ENCODE results near the gene IRF8.

IRF8 gene

GRCh38 chr16:85963753-85964285 lies 64.9 kb downstream of the IRF8 start:
- POLR2A ChIA-PET = no interaction called here
- no peak overlapping the region for H3K4me3 ChIP-seq (ENCODE audit: control insufficient read depth in 1 of 7, extremely low read depth in 1 of 7, insufficient read depth in 4 of 7, low read depth in 2 of 7, low read length in 6 of 7)

GRCh38 chr16:85965125-85965524 lies 66.2 kb downstream of the IRF8 start:
- Histone ChIP-seq H3K4me1 (ENCODE audit: control extremely low read depth in 1 of 4, control insufficient read depth in 4 of 4, insufficient read depth in 4 of 4, low read length in 3 of 4) (peaks cover 0 to 6% (median 0%) of the 10 kb centered on the region in 4 experiments), H3K9me3 (ENCODE audit: control extremely low read depth in 1 of 5, control insufficient read depth in 4 of 5, insufficient read depth in 2 of 5, low read depth in 1 of 5, low read length in 4 of 5) (no peaks in the 10 kb centered on the region), H3K27ac (ENCODE audit: insufficient read depth in 1 of 2, low read depth in 1 of 2, low read length in 2 of 2, poor library complexity in 1 of 2, severe bottlenecking in 2 of 2) (no peak overlapping the region), H3K36me3 (ENCODE audit: control insufficient read depth in 4 of 4, insufficient read depth in 4 of 4, low read length in 3 of 4) (no peaks in the 10 kb centered on the region), H3K27me3 (replicated peaks in 2 of 5; ENCODE audit: control insufficient read depth in 4 of 5, insufficient read depth in 5 of 5, low read length in 4 of 5) (peaks cover 0 to 41% (median 7%) of the 10 kb centered on the region in 5 experiments), H3K4me3 (ENCODE audit: control insufficient read depth in 1 of 7, extremely low read depth in 1 of 7, insufficient read depth in 4 of 7, low read depth in 2 of 7, low read length in 6 of 7) (no peak overlapping the region)
- CTCF ChIA-PET = no interaction called here
- DNase-seq = no peak
- POLR2A ChIA-PET = no interaction called here
- WGBS (ENCODE audit: insufficient coverage) = 90% methylated on average over 4 of the region's 7 CpGs

More at GRCh38 chr16:85963753-85964285, 64.9 kb downstream of the IRF8 start:
- CTCF ChIA-PET = interaction anchor here (0.6 to 1.6 kb wide), 2 partner anchors 16 to 142 kb away, joined by 4 read pairs; no protein-coding TSS in a partner anchor
- DNase-seq = no peak
- Histone ChIP-seq H3K36me3 (ENCODE audit: control insufficient read depth in 4 of 4, insufficient read depth in 4 of 4, low read length in 3 of 4) (no peaks in the 10 kb centered on the region), H3K27ac (ENCODE audit: insufficient read depth in 1 of 2, low read depth in 1 of 2, low read length in 2 of 2, poor library complexity in 1 of 2, severe bottlenecking in 2 of 2) (no peak overlapping the region), H3K27me3 (replicated peaks in 2 of 5; ENCODE audit: control insufficient read depth in 4 of 5, insufficient read depth in 5 of 5, low read length in 4 of 5) (peaks cover 0 to 32% (median 3%) of the 10 kb centered on the region in 5 experiments), H3K9me3 (ENCODE audit: control extremely low read depth in 1 of 5, control insufficient read depth in 4 of 5, insufficient read depth in 2 of 5, low read depth in 1 of 5, low read length in 4 of 5) (no peaks in the 10 kb centered on the region), H3K4me1 (ENCODE audit: control extremely low read depth in 1 of 4, control insufficient read depth in 4 of 4, insufficient read depth in 4 of 4, low read length in 3 of 4) (no peaks in the 10 kb centered on the region)
- WGBS (ENCODE audit: insufficient coverage) = 98% methylated on average over 5 of the region's 10 CpGs

GRCh38 chr16:85967111-85967510 lies 68.1 kb downstream of the IRF8 start:
- POLR2A ChIA-PET = no interaction called here
- CTCF ChIA-PET = interaction anchor here (1.1 to 1.4 kb wide), 2 partner anchors 10 to 17 kb away, joined by 3 to 4 read pairs; no protein-coding TSS in a partner anchor
- DNase-seq = no peak
- Histone ChIP-seq H3K4me1 (ENCODE audit: control extremely low read depth in 1 of 4, control insufficient read depth in 4 of 4, insufficient read depth in 4 of 4, low read length in 3 of 4) (peaks cover 0 to 6% (median 0%) of the 10 kb centered on the region in 4 experiments), H3K36me3 (ENCODE audit: control insufficient read depth in 4 of 4, insufficient read depth in 4 of 4, low read length in 3 of 4) (no peaks in the 10 kb centered on the region), H3K27me3 (replicated peaks in 2 of 5; ENCODE audit: control insufficient read depth in 4 of 5, insufficient read depth in 5 of 5, low read length in 4 of 5) (peaks cover 0 to 47% (median 9%) of the 10 kb centered on the region in 5 experiments), H3K9me3 (ENCODE audit: control extremely low read depth in 1 of 5, control insufficient read depth in 4 of 5, insufficient read depth in 2 of 5, low read depth in 1 of 5, low read length in 4 of 5) (peaks cover 0 to under 1% (median 0%) of the 10 kb centered on the region in 5 experiments), H3K4me3 (ENCODE audit: control insufficient read depth in 1 of 7, extremely low read depth in 1 of 7, insufficient read depth in 4 of 7, low read depth in 2 of 7, low read length in 6 of 7) (no peak overlapping the region), H3K27ac (ENCODE audit: insufficient read depth in 1 of 2, low read depth in 1 of 2, low read length in 2 of 2, poor library complexity in 1 of 2, severe bottlenecking in 2 of 2) (no peak overlapping the region)
- WGBS (ENCODE audit: insufficient coverage) = 63% methylated on average over 1 of the region's 2 CpGs

GRCh38 chr16:85968041-85968920 lies 69.3 kb downstream of the IRF8 start:
- peaks cover 0 to 48% (median 9%) of the 10 kb centered on the region in 5 experiments for H3K27me3 ChIP-seq (replicated peaks in 2 of 5; ENCODE audit: control insufficient read depth in 4 of 5, insufficient read depth in 5 of 5, low read length in 4 of 5)
- H3K9me3 ChIP-seq (ENCODE audit: control extremely low read depth in 1 of 5, control insufficient read depth in 4 of 5, insufficient read depth in 2 of 5, low read depth in 1 of 5, low read length in 4 of 5) = peaks cover 0 to 4% (median 0%) of the 10 kb centered on the region in 5 experiments
- peaks cover 0 to 6% (median 0%) of the 10 kb centered on the region in 4 experiments for H3K4me1 ChIP-seq (ENCODE audit: control extremely low read depth in 1 of 4, control insufficient read depth in 4 of 4, insufficient read depth in 4 of 4, low read length in 3 of 4)
- no peak for DNase-seq
- no peaks in the 10 kb centered on the region for H3K36me3 ChIP-seq (ENCODE audit: control insufficient read depth in 4 of 4, insufficient read depth in 4 of 4, low read length in 3 of 4)
- no peak overlapping the region for H3K27ac ChIP-seq (ENCODE audit: insufficient read depth in 1 of 2, low read depth in 1 of 2, low read length in 2 of 2, poor library complexity in 1 of 2, severe bottlenecking in 2 of 2)
- POLR2A ChIA-PET = no interaction called here
- 95% methylated on average over 13 of the region's 14 CpGs for whole genome bisulfite sequencing (ENCODE audit: insufficient coverage)
- no peak overlapping the region for H3K4me3 ChIP-seq (ENCODE audit: control insufficient read depth in 1 of 7, extremely low read depth in 1 of 7, insufficient read depth in 4 of 7, low read depth in 2 of 7, low read length in 6 of 7)
- CTCF ChIA-PET = interaction anchor here (1.2 to 1.4 kb wide), 2 partner anchors 19 kb away, joined by 3 read pairs; no protein-coding TSS in a partner anchor

GRCh38 chr16:85969159-85969558 lies 70.2 kb downstream of the IRF8 start:
- Histone ChIP-seq H3K4me3 (ENCODE audit: control insufficient read depth in 1 of 7, extremely low read depth in 1 of 7, insufficient read depth in 4 of 7, low read depth in 2 of 7, low read length in 6 of 7) (no peak overlapping the region), H3K36me3 (ENCODE audit: control insufficient read depth in 4 of 4, insufficient read depth in 4 of 4, low read length in 3 of 4) (no peaks in the 10 kb centered on the region), H3K27ac (ENCODE audit: insufficient read depth in 1 of 2, low read depth in 1 of 2, low read length in 2 of 2, poor library complexity in 1 of 2, severe bottlenecking in 2 of 2) (no peak overlapping the region), H3K27me3 (replicated peaks in 2 of 5; ENCODE audit: control insufficient read depth in 4 of 5, insufficient read depth in 5 of 5, low read length in 4 of 5) (peaks cover 0 to 48% (median 9%) of the 10 kb centered on the region in 5 experiments), H3K4me1 (ENCODE audit: control extremely low read depth in 1 of 4, control insufficient read depth in 4 of 4, insufficient read depth in 4 of 4, low read length in 3 of 4) (peaks cover 0 to 6% (median 0%) of the 10 kb centered on the region in 4 experiments), H3K9me3 (ENCODE audit: control extremely low read depth in 1 of 5, control insufficient read depth in 4 of 5, insufficient read depth in 2 of 5, low read depth in 1 of 5, low read length in 4 of 5) (peaks cover 0 to 4% (median 2%) of the 10 kb centered on the region in 5 experiments)
- no peak for DNase-seq
- CTCF ChIA-PET = no interaction called here
- 50% methylated on average over 2 of the region's 2 CpGs for WGBS (ENCODE audit: insufficient coverage)
- POLR2A ChIA-PET = no interaction called here

- no peaks in the 10 kb centered on the region for H3K36me3 ChIP-seq (ENCODE audit: control insufficient read depth in 4 of 4, insufficient read depth in 4 of 4, low read length in 3 of 4)
- no peak overlapping the region for H3K27ac ChIP-seq (ENCODE audit: insufficient read depth in 1 of 2, low read depth in 1 of 2, low read length in 2 of 2, poor library complexity in 1 of 2, severe bottlenecking in 2 of 2)
- peaks cover 0 to 6% (median 0%) of the 10 kb centered on the region in 4 experiments for H3K4me1 ChIP-seq (ENCODE audit: control extremely low read depth in 1 of 4, control insufficient read depth in 4 of 4, insufficient read depth in 4 of 4, low read length in 3 of 4)
- DNase-seq = no peak
- peaks cover 0 to 48% (median 9%) of the 10 kb centered on the region in 5 experiments for H3K27me3 ChIP-seq (replicated peaks in 2 of 5; ENCODE audit: control insufficient read depth in 4 of 5, insufficient read depth in 5 of 5, low read length in 4 of 5)
- ChIA-PET CTCF (no interaction called here), POLR2A (no interaction called here)
- H3K9me3 ChIP-seq (ENCODE audit: control extremely low read depth in 1 of 5, control insufficient read depth in 4 of 5, insufficient read depth in 2 of 5, low read depth in 1 of 5, low read length in 4 of 5) = peaks cover 0 to 4% (median 2%) of the 10 kb centered on the region in 5 experiments
- H3K4me3 ChIP-seq (ENCODE audit: control insufficient read depth in 1 of 7, extremely low read depth in 1 of 7, insufficient read depth in 4 of 7, low read depth in 2 of 7, low read length in 6 of 7) = no peak overlapping the region
- WGBS (ENCODE audit: insufficient coverage) = 86% methylated on average over 8 of the region's 9 CpGs
Measured at GRCh38 chr16:85969591-85969990, 70.6 kb downstream of the IRF8 start.

All from common myeloid progenitor, CD34-positive (primary cell).